ENCODE results near the gene OXNAD1. TPM values are rescaled to one million over a fixed set of nuclear protein-coding genes. Genes with fewer than 3 reads are reported as not detected.

Gene OXNAD1
- total RNA-seq, 1 experiment from 2014 or later: 12.1 TPM

GRCh38 chr3:16273867-16274266 is 8.9 kb downstream of the OXNAD1 start:
- Histone ChIP-seq H3K4me1 (ENCODE audit: control insufficient read depth in 1 of 2, insufficient read depth in 2 of 2, low read length in 2 of 2) (no peaks in the 10 kb centered on the region), H3K9me2 (ENCODE audit: insufficient read depth) (no peaks in the 10 kb centered on the region), H2AFZ (ENCODE audit: low read depth, low read length, poor library complexity, severe bottlenecking) (no peak overlapping the region), H3K4me2 (ENCODE audit: low read length) (no peak overlapping the region), H3K36me3 (ENCODE audit: control insufficient read depth in 1 of 2, insufficient read depth in 2 of 2, low read length in 2 of 2) (peaks cover 9 to 37% of the 10 kb centered on the region in 2 experiments; a peak in 3 of 4 replicates), H3K9ac (ENCODE audit: low read length) (no peak overlapping the region), H3K27me3 (ENCODE audit: insufficient read depth, low read length) (no peaks in the 10 kb centered on the region), H3K79me2 (ENCODE audit: insufficient read depth, low read length) (peaks cover 9% of the 10 kb centered on the region), H3K9me3 (ENCODE audit: control insufficient read depth in 1 of 2, insufficient read depth in 1 of 2, low read depth in 1 of 2, low read length in 2 of 2) (no peaks in the 10 kb centered on the region), H3K27ac (ENCODE audit: low read depth, low read length) (no peak overlapping the region), H4K20me1 (ENCODE audit: insufficient read depth) (no peaks in the 10 kb centered on the region), H3K4me3 (replicated peaks in 1 of 2; ENCODE audit: low read depth in 1 of 2, low read length in 2 of 2) (no peak overlapping the region)
- ChIA-PET CTCF (no interaction called here), RAD21 (ENCODE audit: low non-redundant PET in 1 of 2, low total read pairs in 2 of 2, uncharacterized antibody in 2 of 2, unreplicated experiment in 2 of 2) (no interaction called here), POLR2A (no interaction called here)
- ATAC-seq (no peak), DNase-seq (ENCODE audit: low read depth, low spot score) (no peak)
- intact Hi-C loops (cut with micrococcal nuclease): no loop called here
- no peak for TF ChIP-seq ELF1 (IDR thresholded peaks at IDR 0.05; ENCODE audit: borderline replicate concordance, low read depth)
- no peak for TF ChIP-seq EGR1 (IDR thresholded peaks at IDR 0.05; ENCODE audit: low read depth)
- TF ChIP-seq REST (IDR thresholded peaks at IDR 0.05; ENCODE audit: low read depth): no peak
- TF ChIP-seq SIN3A (IDR thresholded peaks at IDR 0.05; ENCODE audit: low read depth): no peak
- no peak for TF ChIP-seq YY1 (IDR thresholded peaks at IDR 0.05; ENCODE audit: extremely low read depth, insufficient replicate concordance, low read depth, low read length)
- TF ChIP-seq JUND (IDR thresholded peaks at IDR 0.05): no peak
- no peak for TF ChIP-seq EZH2phosphoT487 (IDR thresholded peaks at IDR 0.05; ENCODE audit: borderline replicate concordance)
- no peak for TF ChIP-seq FOSL1 (IDR thresholded peaks at IDR 0.05; ENCODE audit: low read depth)
- TF ChIP-seq CBX3 (IDR thresholded peaks at IDR 0.05; ENCODE audit: low read depth): no peak
- no peak for TF ChIP-seq SRF (IDR thresholded peaks at IDR 0.05; ENCODE audit: low read depth)
- no peak for TF ChIP-seq MAX (IDR thresholded peaks at IDR 0.05)
- TF ChIP-seq RAD21 (IDR thresholded peaks at IDR 0.05; ENCODE audit: low read depth): no peak
- no peak for TF ChIP-seq ZFX (IDR thresholded peaks at IDR 0.05)
- TF ChIP-seq CEBPB (IDR thresholded peaks at IDR 0.05; ENCODE audit: low read depth): no peak
- no peak for TF ChIP-seq ZNF274 (IDR thresholded peaks at IDR 0.05; ENCODE audit: low read depth, low read length)
- no TSS peak for BruUV-seq (replicated peaks)

Data from HCT116 (cell line).